NOMO-1 treated with DMSO at 0.1 percent for 48 hours (cell line): ENCODE data around the gene EEF1B2.
"Not testable (repeated sequence)": the region's sequence is repeated elsewhere in the genome, so short reads cannot be mapped to it uniquely, and the experiment has no call there.

Experiments used
- DNase-seq: peaks from one replicate; lab custom pipeline; 2025; ENCODE audit not compliant: unreplicated experiment; lab: John Stamatoyannopoulos, UW

EEF1B2 gene

GRCh38 chr2:206159346-206160124, at the start of gene EEF1B2, which contains the start of gene NDUFS1:
EEF1B2 (plus strand) TSS chr2:206159895; CDS start chr2:206159980, 85 bp downstream.
NDUFS1 (minus strand) TSS chr2:206159444; CDS start chr2:206153678, 5,766 bp downstream.
- DNase-seq: peak; percentile 97

- no peak for DNase-seq
Measured at GRCh38 chr2:206112108-206112507, 47.6 kb upstream of the EEF1B2 start.

DNA sequence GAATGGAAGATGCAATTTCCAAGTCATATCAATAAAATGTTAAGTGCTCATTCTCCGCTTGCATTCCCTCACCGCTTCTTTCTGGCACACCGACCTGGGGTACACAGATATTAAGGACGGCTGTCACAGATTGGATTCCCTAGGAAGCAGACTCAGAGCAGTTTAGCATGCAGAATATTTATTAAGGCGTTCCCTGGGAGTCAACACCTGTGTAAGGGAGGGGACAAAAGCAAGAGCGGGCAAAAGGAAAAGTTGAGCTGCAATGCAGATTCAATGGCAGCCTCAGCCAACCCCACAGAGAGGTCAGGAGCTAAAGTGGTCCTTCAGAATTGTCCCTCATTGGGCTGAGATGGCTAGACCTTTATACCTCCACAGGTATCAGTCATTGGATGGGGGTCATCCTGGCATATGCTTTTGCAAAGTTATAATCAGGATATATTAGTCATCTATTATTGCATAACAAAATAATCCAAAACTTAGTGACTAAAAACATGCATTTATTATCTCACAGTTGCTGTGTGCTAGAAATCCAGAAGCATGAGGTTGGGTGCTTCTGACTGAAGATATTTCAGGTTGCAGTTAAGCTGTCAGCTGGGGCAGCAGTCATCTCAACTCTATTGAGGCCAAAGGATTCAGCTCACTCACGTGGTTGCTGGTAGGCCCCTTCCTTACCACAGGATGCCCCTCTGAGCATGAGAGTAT, 46.7 kb upstream of the EEF1B2 start:
- DNase-seq: no peak

GRCh38 chr2:206115026-206115578, 44.6 kb upstream of the EEF1B2 start:
- DNase-seq: no peak

DNA sequence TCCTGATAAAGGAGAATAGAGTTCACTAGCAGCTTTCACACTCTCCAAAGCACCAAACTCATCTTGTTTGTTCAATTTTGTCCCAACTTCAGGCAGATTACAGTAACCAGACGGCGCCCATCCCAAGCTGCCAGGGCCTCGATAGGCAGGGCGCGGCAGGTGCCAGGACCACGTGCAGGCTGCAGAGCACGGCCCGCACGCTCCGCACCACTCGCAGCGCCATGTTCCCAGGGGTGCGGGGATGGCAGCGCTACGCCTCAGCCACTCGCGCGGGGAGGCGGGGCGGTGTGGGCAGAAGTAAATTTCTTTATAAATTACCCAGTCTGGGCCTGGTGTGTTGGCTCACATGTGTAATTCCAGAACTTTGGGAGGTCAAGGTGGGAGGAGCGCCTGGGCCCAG, 43.4 kb upstream of the EEF1B2 start:
- no peak for DNase-seq

- DNase-seq: not testable (repeated sequence)
Measured at GRCh38 chr2:206122569-206122968, 37.1 kb upstream of the EEF1B2 start.

DNA sequence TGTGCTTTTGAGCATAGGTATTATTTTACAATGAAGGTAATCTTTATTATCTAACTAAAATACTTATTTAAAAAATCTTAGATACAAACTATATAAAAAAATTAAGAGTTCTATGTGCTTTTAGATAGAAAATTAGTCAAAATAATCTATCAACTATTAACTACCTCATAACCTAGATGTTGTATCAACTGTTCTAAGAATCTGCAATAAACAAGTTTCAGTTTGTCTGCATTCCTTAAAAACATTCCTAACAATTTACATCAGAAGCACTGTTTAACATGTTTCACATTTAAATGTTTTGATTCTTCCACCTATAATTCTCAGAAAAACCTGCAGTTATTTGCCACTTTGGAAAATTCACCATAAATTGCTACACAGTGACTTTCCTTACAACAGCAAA, 33.8 kb upstream of the EEF1B2 start:
- no peak for DNase-seq

GRCh38 chr2:206127656-206128055, 32.0 kb upstream of the EEF1B2 start:
- DNase-seq: peak; percentile 4

GRCh38 chr2:206143451-206143850, 16.2 kb upstream of the EEF1B2 start:
- DNase-seq: no peak

- no peak for DNase-seq
Measured at GRCh38 chr2:206144383-206144782, 15.3 kb upstream of the EEF1B2 start.

- DNase-seq: no peak
Measured at GRCh38 chr2:206145665-206146064, 14.0 kb upstream of the EEF1B2 start.

GRCh38 chr2:206149330-206149729, 10.4 kb upstream of the EEF1B2 start:
- no peak for DNase-seq

DNA sequence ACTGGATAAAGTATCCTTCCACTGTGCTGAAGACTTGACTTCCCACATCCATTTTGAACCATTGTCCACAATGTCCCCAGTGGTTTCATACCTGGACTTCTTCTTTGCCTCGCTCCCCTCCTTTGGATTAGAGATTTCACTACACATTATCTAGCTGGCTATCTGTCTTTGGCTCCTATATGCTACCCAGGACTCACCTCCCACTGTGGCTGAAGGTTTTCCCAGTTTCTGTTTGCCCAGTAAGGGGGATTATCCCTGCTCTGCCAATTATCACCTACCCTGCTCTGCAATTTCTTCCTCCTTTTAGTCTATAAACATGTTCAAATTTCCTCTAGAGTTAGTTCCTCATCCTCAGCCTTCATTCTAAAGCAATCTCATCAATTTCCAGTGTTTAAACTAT, 9.5 kb upstream of the EEF1B2 start:
- no peak for DNase-seq

GRCh38 chr2:206150631-206151030, 9.1 kb upstream of the EEF1B2 start:
- no peak for DNase-seq

DNA sequence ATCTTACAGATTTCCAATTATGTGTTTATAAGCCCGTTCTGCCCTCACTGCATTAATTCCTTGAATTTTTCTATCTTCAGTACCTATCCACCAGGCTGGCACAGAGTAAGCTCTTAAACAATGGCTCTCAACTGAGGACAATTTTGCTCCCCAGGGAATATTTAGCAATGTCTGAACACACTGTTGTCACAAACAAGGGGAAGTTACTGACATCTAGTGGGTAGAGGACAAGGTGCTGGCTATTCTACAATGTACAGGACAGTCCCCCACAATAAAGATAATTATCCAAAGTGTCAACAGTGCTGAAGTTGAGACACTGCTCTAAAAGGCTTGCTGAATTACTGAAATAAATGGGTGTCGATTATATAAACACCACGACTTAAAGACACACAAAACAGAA, 5.5 kb upstream of the EEF1B2 start:
- DNase-seq: no peak

DNA sequence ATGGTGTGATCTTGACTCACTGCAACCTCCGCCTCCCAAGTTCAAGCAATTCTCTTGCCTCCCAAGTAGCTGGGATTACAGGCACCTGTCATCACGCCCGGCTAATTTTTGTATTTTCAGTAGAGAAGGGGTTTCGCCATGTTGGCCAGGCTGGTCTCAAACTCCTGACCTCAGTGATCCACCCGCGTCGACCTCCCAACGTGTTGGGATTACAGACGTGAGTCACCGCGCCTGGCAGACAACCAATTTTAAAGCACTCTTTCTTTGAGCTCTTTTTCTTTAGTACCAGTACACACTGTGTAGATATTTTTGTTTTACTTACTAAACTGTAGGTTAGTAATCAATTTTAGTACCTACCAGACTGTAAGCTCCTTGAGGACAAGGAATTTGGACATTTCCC, 2.7 kb upstream of the EEF1B2 start:
- DNase-seq: not testable (repeated sequence)

DNA sequence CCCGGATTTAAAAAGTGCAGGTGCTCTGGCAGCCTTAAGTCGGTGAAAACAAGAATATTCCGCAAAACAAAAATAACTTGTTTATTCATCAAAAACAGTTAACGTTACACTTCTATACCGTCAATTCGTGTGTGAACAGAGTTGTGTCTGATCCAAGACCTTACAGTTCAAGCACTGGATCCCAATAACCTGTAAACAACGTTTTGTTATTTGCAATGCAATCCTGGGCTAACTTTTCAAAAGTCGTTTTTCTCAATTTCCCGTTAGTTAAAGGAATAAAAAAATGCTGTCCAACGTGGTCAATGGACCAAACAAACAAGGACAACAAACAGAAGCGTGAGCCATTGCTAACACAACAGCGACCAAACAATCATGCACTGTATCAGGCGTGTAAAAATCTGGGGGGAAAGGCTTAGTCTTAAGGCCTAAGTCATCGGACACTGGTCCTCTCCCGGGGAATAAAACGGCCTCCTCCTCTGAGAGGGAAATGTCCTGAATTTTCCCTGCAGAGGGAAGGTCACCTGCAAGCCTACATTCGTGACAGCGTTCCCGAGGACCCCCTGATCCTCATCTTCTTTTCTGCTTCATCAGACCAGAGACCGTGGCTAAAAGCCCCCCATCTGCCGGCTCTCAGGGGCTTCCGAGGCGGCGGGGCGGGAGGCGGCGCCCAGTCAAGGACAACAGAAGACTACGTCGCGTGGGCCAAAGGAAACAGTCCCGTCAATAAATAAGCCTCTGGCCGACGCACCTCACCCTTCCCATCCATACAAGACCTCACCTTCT, 941 bp upstream of the EEF1B2 start:
- no peak for DNase-seq

GRCh38 chr2:206160125-206160806, 571 bp downstream of the EEF1B2 start:
- no peak for DNase-seq

DNA sequence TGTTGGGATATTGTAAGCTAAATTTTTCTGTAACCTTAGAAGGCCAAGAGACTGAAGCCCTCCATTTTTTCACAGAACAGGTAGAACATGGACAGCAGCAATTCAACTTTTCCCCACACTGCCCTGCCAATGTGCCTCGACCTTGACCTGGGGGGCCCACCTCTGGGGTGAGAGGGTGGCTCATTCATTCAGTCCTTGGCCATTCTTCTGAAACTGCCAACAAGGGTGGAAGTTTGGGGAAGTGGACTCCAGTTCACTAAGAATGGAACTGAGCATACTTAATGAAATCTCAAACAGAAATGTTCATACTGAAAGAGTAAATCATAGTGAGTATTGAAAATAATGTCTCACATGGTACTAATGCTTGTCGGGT, 1.1 kb downstream of the EEF1B2 start:
- DNase-seq: no peak

- not testable (repeated sequence) for DNase-seq
Measured at GRCh38 chr2:206162401-206162800, 2.7 kb downstream of the EEF1B2 start.
